GM19438 (cell line): Measurements from ENCODE around the gene ULK4.
"Not testable (repeated sequence)": the region's sequence is repeated elsewhere in the genome, so short reads cannot be mapped to it uniquely, and the experiment has no call there.

Source experiments
- ATAC-seq: cut with Tn5 transposase; IDR thresholded peaks from one replicate; pipeline ENCODE4 v1.9.1; 2021; ENCODE audit warnings: low read depth; ENCODE audit not compliant: unreplicated experiment

The ULK4 gene

DNA sequence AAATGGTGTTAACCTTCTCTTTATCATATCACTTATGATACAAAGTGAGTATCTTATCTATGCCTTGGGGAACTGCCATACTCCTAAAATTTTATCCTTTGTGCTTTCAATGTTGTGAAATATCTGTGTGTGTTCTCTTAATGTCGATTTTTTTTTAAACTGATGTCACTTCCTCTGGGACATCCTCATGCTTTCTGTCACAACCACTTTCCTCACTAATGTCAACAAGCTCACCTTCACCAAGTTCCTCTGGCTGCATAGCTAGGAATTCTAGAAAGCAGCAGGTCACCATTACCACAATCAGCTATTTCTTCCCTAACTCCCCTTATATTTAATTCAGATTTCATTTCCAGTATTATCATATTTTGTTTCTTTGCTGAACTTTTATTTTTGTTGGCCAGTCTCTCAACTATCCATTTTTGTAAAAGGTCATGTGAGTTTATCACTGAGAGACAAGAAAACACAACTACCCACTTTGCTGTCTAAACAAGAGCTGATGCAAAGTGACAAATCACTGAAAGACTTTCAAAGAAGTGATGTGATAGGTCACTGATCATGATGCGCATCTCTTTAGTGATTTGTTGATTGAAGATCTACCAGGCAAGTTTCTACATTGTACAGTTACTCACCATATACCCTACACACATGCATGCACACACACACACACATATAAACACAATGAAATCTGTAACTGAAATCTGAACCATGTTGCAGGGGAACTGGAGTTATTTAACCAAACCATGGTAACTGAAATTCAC is 369.0 kb downstream of the ULK4 start:
- no peak for ATAC-seq

DNA sequence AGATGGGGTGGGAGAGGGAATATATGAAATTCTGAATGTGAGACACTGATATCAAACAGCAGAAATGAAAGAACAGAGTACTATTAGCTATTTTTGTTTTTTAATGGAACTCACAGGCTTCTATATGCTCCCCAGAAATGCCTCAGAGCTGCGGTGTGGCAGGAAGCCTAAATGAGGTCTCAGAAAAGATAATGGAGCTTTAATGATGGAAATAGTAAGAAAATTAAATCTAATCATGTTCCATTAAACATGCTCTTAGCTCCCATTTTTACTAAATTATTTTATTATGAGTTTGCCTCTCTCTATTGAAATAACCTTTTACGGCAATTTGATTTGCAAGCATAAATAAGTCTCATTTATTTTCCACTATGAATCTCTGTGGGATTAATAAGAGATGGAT is 378.9 kb downstream of the ULK4 start:
- no peak for ATAC-seq

DNA sequence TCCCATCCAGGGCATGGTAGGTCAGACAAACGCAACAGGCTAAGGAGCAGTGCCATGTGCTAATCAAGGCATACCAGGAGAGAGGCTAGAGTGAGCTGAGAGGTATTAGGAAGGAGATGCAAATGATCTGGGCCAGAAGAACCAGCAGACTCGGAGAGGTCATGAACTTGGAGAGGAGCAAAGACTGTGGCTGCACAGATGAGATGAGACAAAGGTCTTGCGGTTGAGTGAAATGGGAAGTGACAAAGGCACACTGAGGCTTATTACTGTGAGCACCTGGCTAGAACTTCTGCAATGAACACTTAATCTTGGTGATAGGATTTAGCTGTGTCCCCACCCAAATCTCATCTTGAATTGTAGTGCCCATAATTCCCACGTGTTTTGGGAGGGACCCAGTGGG is 380.2 kb downstream of the ULK4 start:
- ATAC-seq = peak; percentile 77

DNA sequence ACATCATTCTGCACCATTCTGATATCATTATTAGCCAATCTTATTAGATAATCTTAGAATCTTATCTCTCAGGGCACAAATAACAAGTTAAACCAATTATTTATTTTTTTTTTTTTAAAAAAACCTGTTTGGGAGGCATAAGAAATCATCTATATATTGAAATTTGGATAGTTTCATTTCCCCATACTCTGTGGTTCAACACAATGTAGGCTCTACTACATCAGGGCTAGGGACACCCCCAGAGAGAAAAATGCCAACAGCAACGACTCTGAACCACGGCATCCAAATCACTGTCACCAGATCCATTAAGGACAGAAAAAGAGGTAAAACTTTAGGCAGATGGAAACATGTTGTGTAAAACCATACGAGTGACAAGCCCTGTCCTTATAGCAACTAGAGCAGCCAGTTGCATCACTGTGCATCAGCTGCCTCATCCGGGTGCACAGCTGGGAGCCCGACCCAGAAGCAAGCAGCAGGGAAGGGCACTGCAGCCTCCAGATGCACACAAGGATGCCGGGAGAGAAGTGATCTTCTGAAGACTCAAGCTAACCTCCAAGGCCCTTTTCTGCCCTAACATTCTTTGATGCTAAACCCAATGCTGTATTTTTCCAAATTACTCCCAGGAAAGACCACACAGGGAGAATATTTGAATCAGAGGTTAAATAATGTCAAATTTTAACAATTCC is 381.5 kb downstream of the ULK4 start:
- no peak for ATAC-seq

DNA sequence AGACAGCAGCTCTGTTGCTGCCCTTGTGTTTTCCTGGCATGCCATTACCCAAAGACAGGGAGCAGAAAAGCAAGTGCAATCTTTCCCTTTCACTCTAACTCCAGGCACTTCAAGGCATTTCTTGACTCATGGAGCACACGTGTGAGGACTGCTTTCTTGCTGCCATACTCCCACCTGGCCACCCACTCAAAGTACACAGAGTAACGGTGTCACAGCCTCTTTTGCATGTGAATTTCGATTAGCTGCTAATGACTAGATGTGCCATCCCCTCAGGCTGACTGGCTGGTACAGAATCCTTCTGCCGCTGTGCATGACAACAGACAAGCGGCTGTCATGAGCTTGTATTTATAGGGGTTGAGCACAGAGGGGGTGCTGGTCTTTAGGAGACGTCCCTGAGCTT is 382.0 kb downstream of the ULK4 start:
- no peak for ATAC-seq

DNA sequence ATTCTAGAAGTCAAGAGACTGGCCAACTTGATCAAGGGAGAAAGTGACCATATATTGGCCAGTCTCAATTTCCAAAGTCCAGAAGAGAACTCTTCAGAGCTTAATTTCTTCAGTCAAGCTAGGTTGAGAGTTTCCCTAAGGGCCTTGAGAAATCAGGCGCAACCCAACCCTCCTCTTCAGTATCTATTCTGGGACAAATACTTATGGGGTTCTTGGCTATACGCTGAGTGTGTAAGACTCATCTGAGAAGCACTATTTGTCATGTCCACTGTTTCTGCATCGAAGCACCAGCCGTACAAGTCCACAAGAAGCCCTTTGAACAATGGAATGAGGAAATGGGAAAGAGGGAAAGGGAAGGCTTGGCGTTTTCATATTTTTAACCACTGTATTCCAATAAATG is 383.1 kb downstream of the ULK4 start:
- no peak for ATAC-seq

DNA sequence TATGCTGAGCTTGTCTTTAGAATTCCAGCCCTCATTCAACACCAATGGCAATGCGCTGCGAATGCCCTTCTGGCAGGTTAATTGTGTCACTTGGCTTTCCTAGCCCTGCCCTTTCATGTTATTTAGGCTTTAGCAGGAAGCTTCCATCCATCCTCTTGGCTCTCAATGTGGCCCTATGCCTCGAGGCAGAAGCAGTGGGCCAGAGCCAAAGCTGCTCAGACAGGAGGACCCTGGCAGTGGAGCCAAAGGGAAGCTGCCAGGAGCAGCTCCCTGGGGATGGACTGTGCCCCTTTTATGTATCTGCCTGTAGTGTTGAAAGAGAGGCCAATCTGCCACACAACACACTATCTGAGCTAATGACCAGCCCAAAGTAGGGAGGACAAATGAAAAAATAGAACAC is 386.2 kb downstream of the ULK4 start:
- no peak for ATAC-seq

DNA sequence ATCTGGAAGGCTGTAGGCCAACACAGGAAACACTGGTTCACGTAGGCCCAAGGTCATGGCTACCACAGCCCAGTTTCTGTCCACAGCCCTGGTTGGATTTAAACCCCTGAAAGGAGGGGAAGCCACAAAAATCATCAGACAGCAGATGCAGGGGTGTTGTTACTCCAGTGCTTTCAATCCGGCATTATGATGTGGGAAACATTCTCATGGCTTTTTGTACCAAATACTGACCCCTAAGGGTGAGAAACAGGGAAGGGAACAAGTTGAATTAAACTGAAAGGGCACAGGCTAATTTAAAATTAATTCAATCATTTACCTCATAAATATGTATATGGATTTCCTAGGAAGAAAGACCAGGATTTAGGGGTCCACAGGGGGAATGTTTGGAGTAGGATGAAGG is 387.0 kb downstream of the ULK4 start:
- ATAC-seq = no peak

DNA sequence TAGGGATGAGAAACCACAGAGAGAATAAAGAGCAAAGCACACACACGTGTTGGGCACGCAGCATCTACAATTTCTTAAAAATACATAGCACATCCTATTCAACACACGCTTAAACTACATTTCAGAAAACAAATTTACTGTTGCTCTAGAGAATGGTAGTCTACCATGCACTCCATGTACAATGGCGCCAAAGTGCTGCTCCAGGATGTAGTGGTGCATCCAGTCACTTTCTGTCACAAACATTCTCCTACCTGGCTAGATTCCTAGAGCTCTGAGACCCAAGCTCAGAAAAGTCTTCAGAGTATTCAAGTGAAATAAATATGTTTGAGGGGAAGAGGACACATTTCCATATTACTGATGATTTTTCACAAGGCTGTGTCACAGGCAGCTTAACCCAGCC is 388.3 kb downstream of the ULK4 start:
- no peak for ATAC-seq

DNA sequence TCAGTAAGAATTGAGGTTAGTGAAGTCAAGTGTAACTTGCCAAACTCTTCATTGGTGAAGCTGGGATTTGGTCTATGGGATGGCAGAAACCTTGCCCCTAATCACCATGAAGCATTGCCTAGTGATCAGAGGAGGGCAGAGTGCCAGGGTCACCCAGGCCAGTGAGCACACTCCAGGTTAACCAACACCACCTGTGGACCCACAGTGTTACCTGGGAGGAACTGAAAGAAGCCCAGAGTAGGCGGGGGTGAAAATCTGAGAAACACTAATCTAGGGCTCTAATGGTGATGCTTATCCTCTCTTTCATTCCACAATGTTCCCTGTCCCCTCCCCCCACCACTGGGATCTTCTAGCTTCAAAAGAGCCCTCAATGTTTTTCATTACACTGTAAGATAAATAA is 389.8 kb downstream of the ULK4 start:
- ATAC-seq = no peak

DNA sequence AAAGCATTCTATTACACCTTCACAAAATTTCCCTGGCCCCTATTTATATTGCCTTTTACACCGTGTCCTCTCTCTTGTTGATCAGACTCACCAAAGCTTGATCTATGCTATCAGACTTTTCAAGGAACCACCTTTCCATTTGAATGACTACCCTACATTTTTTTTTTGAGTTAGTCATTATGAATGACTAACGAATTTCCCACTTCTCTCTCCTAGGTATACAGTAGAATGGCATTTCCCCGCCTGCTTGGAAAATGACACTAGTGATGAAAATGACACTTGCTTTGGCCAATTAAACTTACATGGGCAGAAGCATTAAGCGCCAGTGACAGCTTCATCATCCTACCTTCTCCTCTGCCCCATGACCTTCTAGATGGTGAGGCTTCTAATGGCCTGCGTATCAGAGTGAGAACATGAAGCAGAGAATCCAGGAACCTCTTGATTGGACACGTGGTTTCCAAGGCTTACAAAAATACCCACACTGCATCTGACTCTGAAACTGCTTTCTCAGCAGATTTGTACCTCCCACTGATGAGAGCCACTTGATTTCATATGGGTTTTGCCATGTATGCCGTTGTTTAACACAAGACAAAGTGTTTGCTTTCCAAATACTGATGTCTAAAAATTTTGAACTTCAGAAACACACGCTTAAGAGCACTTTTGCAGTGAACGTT is 392.1 kb downstream of the ULK4 start:
- no peak for ATAC-seq

DNA sequence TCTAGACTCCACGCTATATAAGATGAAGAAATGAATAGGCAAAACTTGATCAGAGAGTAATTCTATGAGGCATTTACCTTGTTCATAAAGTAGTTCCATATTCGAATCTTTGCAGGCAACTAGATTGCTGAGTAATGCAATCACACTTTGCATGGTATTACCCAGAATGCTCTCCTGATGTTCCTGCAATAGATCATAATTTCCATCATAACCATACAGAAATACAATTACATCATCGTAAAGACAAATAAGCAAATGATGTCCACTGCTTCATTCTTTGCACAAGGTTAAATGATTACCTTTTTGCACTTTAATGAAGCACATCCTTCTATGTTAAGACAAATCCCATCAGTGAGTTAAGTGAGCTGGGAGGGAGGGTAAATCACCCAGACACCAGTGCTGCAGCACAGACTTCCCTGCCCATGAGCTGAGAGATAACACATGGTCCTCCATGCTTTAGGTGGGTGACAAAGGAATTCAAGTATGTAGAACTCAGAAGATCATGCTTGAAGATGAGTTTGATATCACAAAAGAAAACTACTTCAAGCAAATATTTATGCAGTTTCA is 395.9 kb downstream of the ULK4 start:
- ATAC-seq = no peak

DNA sequence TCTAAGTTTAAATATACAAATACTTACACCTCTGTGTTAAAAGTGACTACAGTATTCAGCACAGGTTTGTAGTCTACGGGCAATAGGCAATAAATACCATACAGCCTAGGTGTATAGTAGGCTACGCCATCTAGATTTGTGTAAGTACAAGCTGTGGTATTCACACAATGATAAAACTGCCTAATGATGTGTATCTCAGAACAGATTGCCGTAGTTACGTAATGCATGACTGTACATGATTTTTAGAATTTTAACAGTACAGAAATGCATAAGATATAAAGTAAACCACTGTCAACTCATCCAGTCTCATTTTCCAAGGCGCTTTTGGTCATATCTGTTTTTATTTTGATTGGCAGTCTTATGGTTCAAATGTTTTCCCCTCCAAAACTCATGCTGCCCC is 396.9 kb downstream of the ULK4 start:
- no peak for ATAC-seq

DNA sequence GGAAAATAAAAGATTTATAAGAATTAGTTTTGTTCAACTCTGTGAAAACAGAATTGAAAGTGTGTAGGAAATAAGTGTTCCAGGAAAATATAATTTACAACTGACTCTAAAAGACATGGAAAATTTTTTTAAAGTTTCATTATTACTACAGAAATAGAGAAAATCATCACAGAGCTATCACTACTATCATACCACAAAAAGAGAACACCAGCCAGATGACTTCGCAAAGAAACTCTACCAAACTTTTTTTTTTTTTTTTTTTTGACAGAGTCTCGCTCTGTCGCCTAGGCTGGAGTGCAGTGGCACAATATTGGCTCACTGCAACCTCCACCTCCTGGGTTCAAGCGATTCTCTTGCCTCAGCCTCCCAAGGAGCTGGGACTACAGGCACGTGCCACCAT is 405.7 kb downstream of the ULK4 start:
- not testable (repeated sequence) for ATAC-seq

DNA sequence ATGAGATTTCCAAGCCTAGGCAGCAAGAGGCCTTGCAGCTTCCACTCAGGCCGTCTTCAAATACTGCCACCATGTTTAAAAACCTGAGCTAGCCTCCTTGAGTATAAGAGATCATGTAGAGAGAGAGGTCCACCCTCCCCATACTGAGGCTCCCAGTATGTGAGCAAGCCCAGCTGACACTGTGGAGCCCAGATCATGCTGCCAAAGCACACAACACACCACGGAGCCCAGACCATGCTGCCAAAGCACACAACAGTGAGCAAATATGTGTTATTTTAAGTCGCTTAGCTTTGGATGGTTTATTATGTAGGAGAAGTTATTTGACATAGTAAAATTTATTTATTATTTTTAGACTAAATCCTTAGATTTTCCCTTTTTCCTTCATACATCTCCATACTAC is 428.9 kb downstream of the ULK4 start:
- ATAC-seq = no peak

DNA sequence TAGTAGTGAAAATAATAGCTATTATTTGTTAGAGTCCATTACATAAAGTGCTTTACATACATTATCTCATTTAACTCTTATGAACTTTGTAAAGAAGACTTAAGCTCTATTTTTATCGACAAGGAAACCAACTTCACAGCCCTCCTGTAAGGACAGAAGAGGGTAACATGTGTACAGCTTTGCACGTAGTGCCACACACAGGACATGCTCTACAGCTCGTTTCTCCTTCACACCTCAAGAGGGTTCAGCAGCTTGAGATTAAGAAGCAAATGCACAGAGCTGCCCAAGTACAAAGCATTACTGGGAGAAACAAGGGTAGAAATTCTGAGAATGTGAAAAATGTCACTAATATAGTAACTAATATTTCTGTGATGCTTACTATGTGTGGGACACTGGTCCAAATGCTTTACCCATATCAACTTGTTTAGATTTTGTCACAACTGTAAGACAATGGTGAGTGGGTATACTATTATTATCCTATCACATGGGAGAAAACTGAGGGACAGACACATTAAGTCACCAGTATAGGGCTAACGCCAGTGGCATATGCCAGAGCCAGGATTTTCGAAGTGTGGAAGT is 434.8 kb downstream of the ULK4 start:
- no peak for ATAC-seq

DNA sequence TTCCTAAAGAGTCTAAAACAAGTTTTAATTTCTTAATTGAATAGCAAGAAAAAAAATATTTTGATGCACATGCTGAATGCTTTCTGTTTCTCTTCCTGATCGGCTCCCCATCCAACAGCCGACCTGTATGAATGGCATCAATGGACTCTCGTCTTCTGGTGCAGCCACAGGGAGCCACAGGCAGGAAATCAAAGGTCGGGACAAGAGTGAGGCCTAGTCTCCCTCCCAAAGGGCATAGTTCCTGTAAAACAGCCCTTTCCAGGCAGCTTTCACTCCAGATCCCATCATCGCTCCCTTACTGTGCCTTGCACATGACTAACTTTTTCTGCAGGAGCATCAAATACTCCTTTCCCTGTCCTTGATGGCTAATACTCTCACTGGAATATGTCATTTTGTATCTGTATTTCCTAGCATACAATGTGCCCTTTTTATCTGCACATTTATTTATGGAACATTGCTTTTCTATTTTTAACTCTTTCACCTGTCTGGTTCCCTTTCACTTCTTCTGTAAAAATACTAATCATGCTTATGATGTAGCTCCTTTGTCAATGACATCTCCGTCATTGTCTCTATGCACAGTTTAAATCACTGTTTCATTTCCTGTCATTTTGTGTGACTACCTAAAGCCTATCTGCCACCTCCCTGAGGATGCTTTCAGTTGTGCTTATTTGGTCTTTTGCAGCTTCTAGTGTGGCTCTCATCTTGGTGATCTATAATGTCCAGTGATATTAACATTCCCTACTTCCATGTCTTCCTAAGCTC is 436.4 kb downstream of the ULK4 start:
- no peak for ATAC-seq

DNA sequence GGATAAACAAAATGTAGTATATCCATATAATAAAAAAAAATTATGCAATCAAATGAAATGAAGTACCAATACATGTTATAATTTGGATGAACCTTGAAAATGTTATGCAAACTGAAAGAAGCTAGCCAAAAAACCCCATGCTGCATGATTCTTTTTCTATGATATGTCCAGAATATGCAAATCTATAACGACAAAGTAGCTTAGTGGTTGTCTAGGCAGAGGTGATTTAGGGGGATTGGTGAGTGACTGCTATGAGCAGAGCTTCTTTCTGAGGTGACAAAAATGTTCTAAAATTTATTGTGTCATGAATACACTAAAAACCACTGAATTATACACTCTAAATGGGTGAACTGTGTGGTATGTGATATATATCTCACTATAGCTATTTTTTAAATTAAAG is 438.0 kb downstream of the ULK4 start:
- ATAC-seq = no peak

DNA sequence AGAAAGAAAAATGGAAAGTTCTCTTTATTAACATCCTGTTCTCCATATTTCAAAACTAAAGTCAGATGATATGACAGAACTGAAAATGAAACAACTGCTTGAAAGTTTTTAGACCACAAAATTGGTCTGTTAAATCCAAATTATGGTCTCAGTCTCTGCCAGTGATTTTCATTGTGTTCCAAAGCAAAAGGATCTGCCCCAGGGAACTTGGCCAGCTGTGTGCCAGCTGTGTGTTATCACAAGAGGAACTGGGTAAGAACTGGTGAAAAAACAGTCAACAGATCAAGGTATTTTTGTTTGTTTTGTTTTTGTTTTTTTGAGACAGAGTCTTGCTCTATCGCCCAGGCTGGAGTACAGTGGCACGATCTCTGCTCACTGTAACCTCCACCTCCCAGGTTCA is 439.3 kb downstream of the ULK4 start:
- peak; percentile 67 for ATAC-seq

DNA sequence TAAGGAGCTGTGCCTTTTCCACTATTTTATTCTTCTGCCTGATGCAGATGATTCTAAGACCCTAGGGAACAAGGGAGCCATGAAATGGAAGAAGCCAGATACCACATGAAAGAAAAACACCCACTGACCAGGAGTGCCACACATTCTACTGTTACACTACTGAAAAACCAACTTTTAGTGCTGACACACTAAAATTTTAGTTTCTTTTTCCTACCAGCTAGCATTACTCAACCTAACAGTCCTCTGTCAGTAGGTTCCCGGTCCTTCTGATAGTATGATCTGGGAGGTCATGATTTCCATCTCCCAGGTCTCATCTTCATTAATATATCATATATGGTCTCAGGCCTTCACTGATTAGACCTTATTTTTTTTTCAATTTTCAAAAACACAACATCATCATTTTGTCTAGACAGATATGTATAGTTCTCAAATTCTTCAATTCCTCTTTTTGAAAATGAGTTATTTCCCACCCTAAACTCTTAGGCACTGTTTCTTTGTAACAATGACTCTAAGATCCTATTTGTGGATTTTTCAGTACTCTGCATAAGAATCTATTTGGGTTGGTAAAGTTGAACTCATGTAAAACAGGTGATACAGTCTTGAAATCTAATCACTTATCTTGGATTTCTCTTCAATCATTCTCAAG is 440.8 kb downstream of the ULK4 start:
- no peak for ATAC-seq
